GM23338 (cell line): ENCODE measurements around the gene CYTH1. TPM values are rescaled to one million over a fixed set of nuclear protein-coding genes. Genes with fewer than 3 reads are reported as not detected.

Experiments used
- ATAC-seq: fragments of 200-7000 bp; cut with Tn5 transposase; 3 replicates; pipeline ENCODE4 v1.9.1; 2020
- DNase-seq: peaks from one replicate; pipeline ENCODE4 v3.0.0-alpha.2; 2015; ENCODE audit warnings: low spot score
- H2AFZ ChIP-seq: fragments of 200-600 bp; sonication (generic); 2 replicates; pipeline ENCODE4 v1.8.0; 2016; ENCODE audit warnings: antibody characterized with exemption, mild to moderate bottlenecking, moderate library complexity
- H3F3A ChIP-seq: fragments of 200-600 bp; sonication (generic); replicated peaks from 2 replicates; pipeline ENCODE4 v1.8.0; 2017; ENCODE audit warnings: antibody characterized with exemption, mixed run types, low read depth
- H3K27ac ChIP-seq: fragments of 200-600 bp; sonication (generic); 2 replicates; pipeline ENCODE4 v1.6.1; 2016; ENCODE audit warnings: low read depth
- H3K27me3 ChIP-seq: fragments of 200-600 bp; sonication (generic); 2 replicates; pipeline ENCODE4 v1.8.0; 2016; ENCODE audit warnings: mild to moderate bottlenecking, mixed run types, moderate library complexity; ENCODE audit not compliant: insufficient read depth
- H3K36me3 ChIP-seq: fragments of 200-600 bp; sonication (generic); 2 replicates; pipeline ENCODE4 v1.8.0; 2016; ENCODE audit warnings: mild to moderate bottlenecking; ENCODE audit not compliant: insufficient read depth
- H3K4me1 ChIP-seq: fragments of 200-600 bp; sonication (generic); 2 replicates; pipeline ENCODE4 v1.8.0; 2016; ENCODE audit warnings: mild to moderate bottlenecking, moderate library complexity; ENCODE audit not compliant: insufficient read depth
- H3K4me2 ChIP-seq: fragments of 200-600 bp; sonication (generic); 2 replicates; pipeline ENCODE4 v1.7.1; 2017; ENCODE audit warnings: mixed run types
- H3K4me3 ChIP-seq: fragments of 200-600 bp; sonication (generic); 2 replicates; pipeline ENCODE4 v1.6.1; 2016; ENCODE audit warnings: mixed run types
- H3K79me2 ChIP-seq: fragments of 200-600 bp; sonication (generic); replicated peaks from 2 replicates; pipeline ENCODE4 v1.8.0; 2017; ENCODE audit warnings: mild to moderate bottlenecking; ENCODE audit not compliant: insufficient read depth
- H3K9me2 ChIP-seq: fragments of 200-600 bp; sonication (generic); 2 replicates; pipeline ENCODE4 v1.8.0; 2017; ENCODE audit not compliant: insufficient read depth
- H4K20me1 ChIP-seq: fragments of 200-600 bp; sonication (generic); replicated peaks from 2 replicates; pipeline ENCODE4 v1.8.0; 2017; ENCODE audit warnings: mild to moderate bottlenecking; ENCODE audit not compliant: insufficient read depth
- H3K27ac Mint-ChIP-seq: 2 replicates; pipeline ENCODE4 v1.8.0; 2020; ENCODE audit warnings: inconsistent platforms, mild to moderate bottlenecking, moderate library complexity, mixed read lengths
- H3K27me3 Mint-ChIP-seq: 3 replicates; pipeline ENCODE4 v1.8.0; 2022; ENCODE audit warnings: low read depth, mild to moderate bottlenecking, moderate library complexity, mixed read lengths, inconsistent platforms; ENCODE audit not compliant: insufficient read depth, poor library complexity
- H3K36me3 Mint-ChIP-seq: 3 replicates; pipeline ENCODE4 v1.8.0; 2021; ENCODE audit warnings: low read depth, mild to moderate bottlenecking, inconsistent platforms, moderate library complexity, mixed read lengths
- H3K4me1 Mint-ChIP-seq: 3 replicates; pipeline ENCODE4 v1.8.0; 2020; ENCODE audit warnings: mild to moderate bottlenecking, inconsistent platforms, mixed read lengths
- H3K4me3 Mint-ChIP-seq: 3 replicates; pipeline ENCODE4 v1.8.0; 2021; ENCODE audit warnings: moderate library complexity, mild to moderate bottlenecking, inconsistent platforms, mixed read lengths
- H3K9me3 Mint-ChIP-seq: 3 replicates; pipeline ENCODE4 v1.8.0; 2020; ENCODE audit warnings: moderate library complexity, mild to moderate bottlenecking, inconsistent platforms, mixed read lengths
- CREB1 ChIP-seq: fragments of 250-450 bp; sonication (Bioruptor Pico); IDR thresholded peaks from 2 replicates; pipeline ENCODE4 v1.5.0; 2020; ENCODE audit warnings: low read depth, mild to moderate bottlenecking, moderate library complexity
- EZH2 ChIP-seq: fragments of 200-600 bp; sonication (generic); IDR thresholded peaks from one replicate; pipeline ENCODE4 v1.8.0; 2017; ENCODE audit warnings: antibody characterized with exemption, mild to moderate bottlenecking, low read depth; ENCODE audit not compliant: unreplicated experiment
- EZH2phosphoT487 ChIP-seq: fragments of 200-600 bp; sonication (generic); IDR thresholded peaks from one replicate; pipeline ENCODE4 v1.8.1; 2018; ENCODE audit warnings: antibody characterized with exemption; ENCODE audit not compliant: unreplicated experiment
- JUNB ChIP-seq: IDR thresholded peaks from one replicate; pipeline ENCODE4 v1.6.1; 2016; ENCODE audit warnings: antibody characterized with exemption; ENCODE audit not compliant: unreplicated experiment
- NANOG ChIP-seq: IDR thresholded peaks from 2 replicates; pipeline ENCODE4 v1.6.1; 2016; ENCODE audit warnings: antibody characterized with exemption, borderline replicate concordance
- POLR2AphosphoS5 ChIP-seq: IDR thresholded peaks from 2 replicates; pipeline ENCODE4 v1.6.1; 2016; ENCODE audit warnings: antibody characterized with exemption, low read depth
- STAT1 ChIP-seq: IDR thresholded peaks from one replicate; pipeline ENCODE4 v1.6.1; 2016; ENCODE audit warnings: antibody characterized with exemption; ENCODE audit not compliant: unreplicated experiment
- ZNF114 ChIP-seq: fragments of 250-450 bp; sonication (Bioruptor Pico); IDR thresholded peaks from 2 replicates; pipeline ENCODE4 v1.5.0; 2020; ENCODE audit warnings: mild to moderate bottlenecking, moderate library complexity
- ZNF331 ChIP-seq: fragments of 250-450 bp; sonication (Bioruptor Pico); IDR thresholded peaks from 2 replicates; pipeline ENCODE4 v1.5.0; 2020; ENCODE audit warnings: low read depth, mild to moderate bottlenecking, moderate library complexity
- polyA plus RNA-seq: library from polyadenylated mRNA; unstranded; fragments of >200 nt; fragmentation: Nextera tagmentation; extraction: Ambion mirVana; gene quantifications from 2 replicates; pipeline ENCODE4 v1.2.1, GENCODE V29; 2016
- total RNA-seq: library from RNA; depleted of rRNA; stranded (reverse); fragments of >200 nt; shearing (Covaris generic); gene quantifications from 2 replicates; pipeline ENCODE4 v1.2.3, GENCODE V29; 2014
- TF ChIP-seq, protein P1 (sequence below): fragments of 250-450 bp; sonication (Bioruptor Pico); IDR thresholded peaks from 2 replicates; pipeline ENCODE4 v1.5.0; 2020; ENCODE audit warnings: mild to moderate bottlenecking, moderate library complexity
- TF ChIP-seq, protein P2 (sequence below), 2 experiments: fragments of 200-600 bp in 1 of 2; sonication (generic) in 1 of 2; conservative IDR thresholded peaks; 2 replicates each; pipeline versions ENCODE4 v1.5.1 to v1.6.1; 2016 to 2017; ENCODE audit warnings: antibody characterized with exemption in 2 of 2, low read depth in 2 of 2, mild to moderate bottlenecking in 2 of 2, moderate library complexity in 1 of 2
- TF ChIP-seq, protein P3 (sequence below): IDR thresholded peaks from 2 replicates; pipeline ENCODE4 v1.6.1; 2016; ENCODE audit warnings: antibody characterized with exemption
- TF ChIP-seq, protein P4 (sequence below): IDR thresholded peaks from one replicate; pipeline ENCODE4 v1.6.1; 2018; ENCODE audit warnings: antibody characterized with exemption; ENCODE audit not compliant: unreplicated experiment

CYTH1 gene
- total and polyA plus RNA-seq, 2 experiments from 2014 or later = 13.8 to 14.5 TPM

DNA sequence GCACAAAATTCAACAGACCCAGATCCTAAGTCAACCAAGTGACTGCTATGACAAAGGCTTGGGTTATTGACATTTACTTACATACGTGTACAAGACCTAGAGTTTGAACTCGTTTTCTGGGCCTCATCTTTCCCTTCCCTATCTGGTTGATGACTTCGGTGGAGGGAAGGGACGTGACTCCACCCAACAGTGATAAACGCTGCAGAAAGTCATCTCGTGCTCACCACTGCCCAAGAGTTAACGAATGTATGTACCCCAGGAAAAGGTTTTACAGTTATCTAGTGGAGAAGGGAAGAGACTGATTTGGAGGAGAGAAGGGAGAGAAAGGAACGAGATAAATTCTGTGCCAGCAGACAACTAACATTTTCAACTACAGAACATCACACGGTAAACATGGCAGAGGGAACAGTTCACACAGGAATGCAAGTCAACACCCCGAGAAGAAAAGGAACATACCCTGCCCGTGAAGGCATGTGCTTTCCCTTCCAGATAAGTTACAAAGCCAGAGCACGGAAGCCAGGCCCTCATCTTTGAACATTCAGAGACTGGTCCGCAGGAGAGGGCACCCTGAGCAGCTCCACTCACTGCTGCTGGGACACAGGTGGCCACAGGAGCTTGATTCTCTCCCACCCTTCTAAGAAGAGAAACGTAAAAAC, 13.9 kb upstream of the CYTH1 start:
- H3K27me3 ChIP-seq = no peaks in the 10 kb centered on the region
- no peak overlapping the region for H3K27ac ChIP-seq
- no peaks in the 10 kb centered on the region; the same call in 1 of the 2 replicates for H4K20me1 ChIP-seq
- no peak for ATAC-seq
- Mint-ChIP-seq H3K4me3 (no peak overlapping the region), H3K36me3 (peaks cover 71% of the 10 kb centered on the region), H3K4me1 (peaks cover 3% of the 10 kb centered on the region; the same call in 2 of the 3 replicates), H3K27ac (no peak overlapping the region), H3K27me3 (peaks cover 6% of the 10 kb centered on the region), H3K9me3 (no peaks in the 10 kb centered on the region)
- H3K4me2 ChIP-seq = no peak overlapping the region
- peaks cover 23% of the 10 kb centered on the region; the same call in 1 of the 2 replicates for H3K36me3 ChIP-seq
- H3K4me1 ChIP-seq = no peaks in the 10 kb centered on the region
- H3F3A ChIP-seq = no peaks in the 10 kb centered on the region
- H3K9me2 ChIP-seq = no peaks in the 10 kb centered on the region
- H2AFZ ChIP-seq = no peak overlapping the region
- no peak overlapping the region for H3K4me3 ChIP-seq
- no peaks in the 10 kb centered on the region for H3K79me2 ChIP-seq
- DNase-seq = no peak
- TF ChIP-seq, protein P1, sequence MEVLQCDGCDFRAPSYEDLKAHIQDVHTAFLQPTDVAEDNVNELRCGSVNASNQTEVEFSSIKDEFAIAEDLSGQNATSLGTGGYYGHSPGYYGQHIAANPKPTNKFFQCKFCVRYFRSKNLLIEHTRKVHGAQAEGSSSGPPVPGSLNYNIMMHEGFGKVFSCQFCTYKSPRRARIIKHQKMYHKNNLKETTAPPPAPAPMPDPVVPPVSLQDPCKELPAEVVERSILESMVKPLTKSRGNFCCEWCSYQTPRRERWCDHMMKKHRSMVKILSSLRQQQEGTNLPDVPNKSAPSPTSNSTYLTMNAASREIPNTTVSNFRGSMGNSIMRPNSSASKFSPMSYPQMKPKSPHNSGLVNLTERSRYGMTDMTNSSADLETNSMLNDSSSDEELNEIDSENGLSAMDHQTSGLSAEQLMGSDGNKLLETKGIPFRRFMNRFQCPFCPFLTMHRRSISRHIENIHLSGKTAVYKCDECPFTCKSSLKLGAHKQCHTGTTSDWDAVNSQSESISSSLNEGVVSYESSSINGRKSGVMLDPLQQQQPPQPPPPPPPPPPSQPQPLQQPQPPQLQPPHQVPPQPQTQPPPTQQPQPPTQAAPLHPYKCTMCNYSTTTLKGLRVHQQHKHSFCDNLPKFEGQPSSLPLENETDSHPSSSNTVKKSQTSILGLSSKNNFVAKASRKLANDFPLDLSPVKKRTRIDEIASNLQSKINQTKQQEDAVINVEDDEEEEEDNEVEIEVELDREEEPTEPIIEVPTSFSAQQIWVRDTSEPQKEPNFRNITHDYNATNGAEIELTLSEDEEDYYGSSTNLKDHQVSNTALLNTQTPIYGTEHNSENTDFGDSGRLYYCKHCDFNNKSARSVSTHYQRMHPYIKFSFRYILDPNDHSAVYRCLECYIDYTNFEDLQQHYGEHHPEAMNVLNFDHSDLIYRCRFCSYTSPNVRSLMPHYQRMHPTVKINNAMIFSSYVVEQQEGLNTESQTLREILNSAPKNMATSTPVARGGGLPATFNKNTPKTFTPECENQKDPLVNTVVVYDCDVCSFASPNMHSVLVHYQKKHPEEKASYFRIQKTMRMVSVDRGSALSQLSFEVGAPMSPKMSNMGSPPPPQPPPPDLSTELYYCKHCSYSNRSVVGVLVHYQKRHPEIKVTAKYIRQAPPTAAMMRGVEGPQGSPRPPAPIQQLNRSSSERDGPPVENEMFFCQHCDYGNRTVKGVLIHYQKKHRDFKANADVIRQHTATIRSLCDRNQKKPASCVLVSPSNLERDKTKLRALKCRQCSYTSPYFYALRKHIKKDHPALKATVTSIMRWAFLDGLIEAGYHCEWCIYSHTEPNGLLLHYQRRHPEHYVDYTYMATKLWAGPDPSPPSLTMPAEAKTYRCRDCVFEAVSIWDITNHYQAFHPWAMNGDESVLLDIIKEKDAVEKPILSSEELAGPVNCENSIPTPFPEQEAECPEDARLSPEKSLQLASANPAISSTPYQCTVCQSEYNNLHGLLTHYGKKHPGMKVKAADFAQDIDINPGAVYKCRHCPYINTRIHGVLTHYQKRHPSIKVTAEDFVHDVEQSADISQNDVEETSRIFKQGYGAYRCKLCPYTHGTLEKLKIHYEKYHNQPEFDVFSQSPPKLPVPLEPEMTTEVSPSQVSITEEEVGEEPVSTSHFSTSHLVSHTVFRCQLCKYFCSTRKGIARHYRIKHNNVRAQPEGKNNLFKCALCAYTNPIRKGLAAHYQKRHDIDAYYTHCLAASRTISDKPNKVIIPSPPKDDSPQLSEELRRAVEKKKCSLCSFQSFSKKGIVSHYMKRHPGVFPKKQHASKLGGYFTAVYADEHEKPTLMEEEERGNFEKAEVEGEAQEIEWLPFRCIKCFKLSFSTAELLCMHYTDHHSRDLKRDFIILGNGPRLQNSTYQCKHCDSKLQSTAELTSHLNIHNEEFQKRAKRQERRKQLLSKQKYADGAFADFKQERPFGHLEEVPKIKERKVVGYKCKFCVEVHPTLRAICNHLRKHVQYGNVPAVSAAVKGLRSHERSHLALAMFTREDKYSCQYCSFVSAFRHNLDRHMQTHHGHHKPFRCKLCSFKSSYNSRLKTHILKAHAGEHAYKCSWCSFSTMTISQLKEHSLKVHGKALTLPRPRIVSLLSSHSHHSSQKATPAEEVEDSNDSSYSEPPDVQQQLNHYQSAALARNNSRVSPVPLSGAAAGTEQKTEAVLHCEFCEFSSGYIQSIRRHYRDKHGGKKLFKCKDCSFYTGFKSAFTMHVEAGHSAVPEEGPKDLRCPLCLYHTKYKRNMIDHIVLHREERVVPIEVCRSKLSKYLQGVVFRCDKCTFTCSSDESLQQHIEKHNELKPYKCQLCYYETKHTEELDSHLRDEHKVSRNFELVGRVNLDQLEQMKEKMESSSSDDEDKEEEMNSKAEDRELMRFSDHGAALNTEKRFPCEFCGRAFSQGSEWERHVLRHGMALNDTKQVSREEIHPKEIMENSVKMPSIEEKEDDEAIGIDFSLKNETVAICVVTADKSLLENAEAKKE (CRISPR knock-in tag) = no peak
- no peak for TF ChIP-seq EZH2
- no peak for TF ChIP-seq JUNB
- TF ChIP-seq NANOG = no peak
- no peak for TF ChIP-seq STAT1
- TF ChIP-seq, protein P2, sequence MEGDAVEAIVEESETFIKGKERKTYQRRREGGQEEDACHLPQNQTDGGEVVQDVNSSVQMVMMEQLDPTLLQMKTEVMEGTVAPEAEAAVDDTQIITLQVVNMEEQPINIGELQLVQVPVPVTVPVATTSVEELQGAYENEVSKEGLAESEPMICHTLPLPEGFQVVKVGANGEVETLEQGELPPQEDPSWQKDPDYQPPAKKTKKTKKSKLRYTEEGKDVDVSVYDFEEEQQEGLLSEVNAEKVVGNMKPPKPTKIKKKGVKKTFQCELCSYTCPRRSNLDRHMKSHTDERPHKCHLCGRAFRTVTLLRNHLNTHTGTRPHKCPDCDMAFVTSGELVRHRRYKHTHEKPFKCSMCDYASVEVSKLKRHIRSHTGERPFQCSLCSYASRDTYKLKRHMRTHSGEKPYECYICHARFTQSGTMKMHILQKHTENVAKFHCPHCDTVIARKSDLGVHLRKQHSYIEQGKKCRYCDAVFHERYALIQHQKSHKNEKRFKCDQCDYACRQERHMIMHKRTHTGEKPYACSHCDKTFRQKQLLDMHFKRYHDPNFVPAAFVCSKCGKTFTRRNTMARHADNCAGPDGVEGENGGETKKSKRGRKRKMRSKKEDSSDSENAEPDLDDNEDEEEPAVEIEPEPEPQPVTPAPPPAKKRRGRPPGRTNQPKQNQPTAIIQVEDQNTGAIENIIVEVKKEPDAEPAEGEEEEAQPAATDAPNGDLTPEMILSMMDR (conservative IDR thresholded peaks at IDR 0.05; ENCODE audit: low read depth in 2 of 2) = no peak
- no peak for TF ChIP-seq ZNF331 (CRISPR knock-in tag)
- TF ChIP-seq, protein P3, sequence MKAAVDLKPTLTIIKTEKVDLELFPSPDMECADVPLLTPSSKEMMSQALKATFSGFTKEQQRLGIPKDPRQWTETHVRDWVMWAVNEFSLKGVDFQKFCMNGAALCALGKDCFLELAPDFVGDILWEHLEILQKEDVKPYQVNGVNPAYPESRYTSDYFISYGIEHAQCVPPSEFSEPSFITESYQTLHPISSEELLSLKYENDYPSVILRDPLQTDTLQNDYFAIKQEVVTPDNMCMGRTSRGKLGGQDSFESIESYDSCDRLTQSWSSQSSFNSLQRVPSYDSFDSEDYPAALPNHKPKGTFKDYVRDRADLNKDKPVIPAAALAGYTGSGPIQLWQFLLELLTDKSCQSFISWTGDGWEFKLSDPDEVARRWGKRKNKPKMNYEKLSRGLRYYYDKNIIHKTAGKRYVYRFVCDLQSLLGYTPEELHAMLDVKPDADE = no peak
- TF ChIP-seq ZNF114 (CRISPR knock-in tag) = no peak
- TF ChIP-seq, protein P4, sequence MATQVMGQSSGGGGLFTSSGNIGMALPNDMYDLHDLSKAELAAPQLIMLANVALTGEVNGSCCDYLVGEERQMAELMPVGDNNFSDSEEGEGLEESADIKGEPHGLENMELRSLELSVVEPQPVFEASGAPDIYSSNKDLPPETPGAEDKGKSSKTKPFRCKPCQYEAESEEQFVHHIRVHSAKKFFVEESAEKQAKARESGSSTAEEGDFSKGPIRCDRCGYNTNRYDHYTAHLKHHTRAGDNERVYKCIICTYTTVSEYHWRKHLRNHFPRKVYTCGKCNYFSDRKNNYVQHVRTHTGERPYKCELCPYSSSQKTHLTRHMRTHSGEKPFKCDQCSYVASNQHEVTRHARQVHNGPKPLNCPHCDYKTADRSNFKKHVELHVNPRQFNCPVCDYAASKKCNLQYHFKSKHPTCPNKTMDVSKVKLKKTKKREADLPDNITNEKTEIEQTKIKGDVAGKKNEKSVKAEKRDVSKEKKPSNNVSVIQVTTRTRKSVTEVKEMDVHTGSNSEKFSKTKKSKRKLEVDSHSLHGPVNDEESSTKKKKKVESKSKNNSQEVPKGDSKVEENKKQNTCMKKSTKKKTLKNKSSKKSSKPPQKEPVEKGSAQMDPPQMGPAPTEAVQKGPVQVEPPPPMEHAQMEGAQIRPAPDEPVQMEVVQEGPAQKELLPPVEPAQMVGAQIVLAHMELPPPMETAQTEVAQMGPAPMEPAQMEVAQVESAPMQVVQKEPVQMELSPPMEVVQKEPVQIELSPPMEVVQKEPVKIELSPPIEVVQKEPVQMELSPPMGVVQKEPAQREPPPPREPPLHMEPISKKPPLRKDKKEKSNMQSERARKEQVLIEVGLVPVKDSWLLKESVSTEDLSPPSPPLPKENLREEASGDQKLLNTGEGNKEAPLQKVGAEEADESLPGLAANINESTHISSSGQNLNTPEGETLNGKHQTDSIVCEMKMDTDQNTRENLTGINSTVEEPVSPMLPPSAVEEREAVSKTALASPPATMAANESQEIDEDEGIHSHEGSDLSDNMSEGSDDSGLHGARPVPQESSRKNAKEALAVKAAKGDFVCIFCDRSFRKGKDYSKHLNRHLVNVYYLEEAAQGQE = no peak
- no peak for TF ChIP-seq POLR2AphosphoS5
- TF ChIP-seq EZH2phosphoT487 = no peak
- no peak for TF ChIP-seq CREB1 (CRISPR knock-in tag)
